Colonic mucosa (tissue), 4 donors: ENCODE measurements around the gene CNTN4. TPM values are rescaled to one million over a fixed set of nuclear protein-coding genes. Genes with fewer than 3 reads are reported as not detected.

Experiments used
- DNase-seq: peaks from one replicate; pipeline ENCODE4 v3.0.0-alpha.2; 2020
- H3K27ac ChIP-seq: fragments of 200-600 bp; one replicate; pipeline ENCODE4 v1.8.0; 2021
- H3K27me3 ChIP-seq: fragments of 200-600 bp; one replicate; pipeline ENCODE4 v1.8.0; 2021
- H3K36me3 ChIP-seq: fragments of 200-600 bp; one replicate; pipeline ENCODE4 v1.8.0; 2021
- H3K4me1 ChIP-seq: fragments of 200-600 bp; one replicate; pipeline ENCODE4 v1.8.0; 2021; ENCODE audit warnings: mild to moderate bottlenecking
- H3K4me3 ChIP-seq: fragments of 200-600 bp; one replicate; pipeline ENCODE4 v1.8.0; 2021
- H3K9ac ChIP-seq, 2 donors: one replicate each; pipeline ENCODE4 v1.7.0; 2013; ENCODE audit warnings: control low read depth in 2 of 2, low read depth in 2 of 2, low read length in 2 of 2
- H3K9me3 ChIP-seq: fragments of 200-600 bp; one replicate; pipeline ENCODE4 v1.8.0; 2021
- intact Hi-C: fragments of 100-400 bp; cut with DNase I; formaldehyde crosslinking; loops from one replicate; pipeline ENCODE4 v1.14.1; 2022
- total RNA-seq, 2 donors: library from RNA; stranded (reverse); fragmentation: NEBNext Ultra II Directional in 1 of 2; extraction: Animal tissue kit (Norgen Biotek cat#: 25700) in 1 of 2; gene quantifications; one replicate each; pipeline ENCODE4 v1.2.1, GENCODE V29; 2021
- TF ChIP-seq, protein P1 (sequence below): fragments of 200-600 bp; IDR thresholded peaks from one replicate; pipeline ENCODE4 v1.8.0; 2022; ENCODE audit warnings: antibody characterized with exemption, mild to moderate bottlenecking
- donor health status: healthy.
- donor health status: DM: no; HTN: no; CAD: no.
- donor health status: DM: no; HTN: no; CAD: no.

The CNTN4 gene
- total RNA-seq, 2 donors from 2014 or later = 8.2 to 19.1 TPM

DNA sequence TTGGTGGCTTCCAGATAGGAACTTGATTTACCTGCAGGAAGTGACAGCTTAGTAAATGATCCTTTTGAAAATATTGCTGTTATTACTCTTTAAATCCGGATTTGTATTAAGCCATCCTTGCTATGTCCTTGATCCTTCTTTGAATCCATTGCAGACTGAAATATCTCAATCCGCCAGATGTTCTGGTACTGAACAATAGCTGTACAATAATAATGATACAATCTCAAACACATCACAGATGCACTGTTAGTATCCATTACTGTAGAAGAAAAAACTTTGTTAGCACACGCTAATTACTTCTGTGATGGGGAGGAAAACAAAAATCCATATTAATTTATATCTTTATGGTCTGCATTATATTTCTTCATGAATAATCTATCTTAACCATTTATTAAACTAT, 202.3 kb downstream of the CNTN4 start:
- Histone ChIP-seq H3K36me3 (no peaks in the 10 kb centered on the region), H3K27me3 (no peaks in the 10 kb centered on the region), H3K9me3 (no peaks in the 10 kb centered on the region), H3K4me3 (no peak overlapping the region), H3K9ac (no peak overlapping the region), H3K27ac (no peak overlapping the region), H3K4me1 (no peaks in the 10 kb centered on the region)
- intact Hi-C loops = no loop called here
- DNase-seq = no peak
- TF ChIP-seq, protein P1, sequence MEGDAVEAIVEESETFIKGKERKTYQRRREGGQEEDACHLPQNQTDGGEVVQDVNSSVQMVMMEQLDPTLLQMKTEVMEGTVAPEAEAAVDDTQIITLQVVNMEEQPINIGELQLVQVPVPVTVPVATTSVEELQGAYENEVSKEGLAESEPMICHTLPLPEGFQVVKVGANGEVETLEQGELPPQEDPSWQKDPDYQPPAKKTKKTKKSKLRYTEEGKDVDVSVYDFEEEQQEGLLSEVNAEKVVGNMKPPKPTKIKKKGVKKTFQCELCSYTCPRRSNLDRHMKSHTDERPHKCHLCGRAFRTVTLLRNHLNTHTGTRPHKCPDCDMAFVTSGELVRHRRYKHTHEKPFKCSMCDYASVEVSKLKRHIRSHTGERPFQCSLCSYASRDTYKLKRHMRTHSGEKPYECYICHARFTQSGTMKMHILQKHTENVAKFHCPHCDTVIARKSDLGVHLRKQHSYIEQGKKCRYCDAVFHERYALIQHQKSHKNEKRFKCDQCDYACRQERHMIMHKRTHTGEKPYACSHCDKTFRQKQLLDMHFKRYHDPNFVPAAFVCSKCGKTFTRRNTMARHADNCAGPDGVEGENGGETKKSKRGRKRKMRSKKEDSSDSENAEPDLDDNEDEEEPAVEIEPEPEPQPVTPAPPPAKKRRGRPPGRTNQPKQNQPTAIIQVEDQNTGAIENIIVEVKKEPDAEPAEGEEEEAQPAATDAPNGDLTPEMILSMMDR = no peak

DNA sequence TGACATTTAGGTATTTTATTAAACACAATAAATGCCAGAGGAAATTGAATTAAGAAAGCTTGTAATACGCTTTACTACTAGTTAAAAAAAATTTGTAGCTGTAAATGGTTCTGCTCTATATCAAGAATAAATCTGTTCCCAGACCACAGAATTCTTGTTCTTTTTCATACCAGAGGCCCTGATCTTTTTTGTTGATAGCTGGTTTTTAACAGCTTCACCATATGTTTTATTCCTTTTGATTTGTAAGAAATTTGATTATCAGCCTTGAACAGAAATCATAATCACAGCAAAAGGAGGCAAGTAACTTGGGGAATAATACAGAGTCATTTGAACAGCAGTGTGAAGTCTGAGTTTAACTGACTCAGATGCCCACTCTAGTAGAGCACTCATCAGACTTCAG, 202.7 kb downstream of the CNTN4 start:
- intact Hi-C loops = no loop called here
- H3K9me3 ChIP-seq = no peaks in the 10 kb centered on the region
- no peaks in the 10 kb centered on the region for H3K27me3 ChIP-seq
- no peaks in the 10 kb centered on the region for H3K4me1 ChIP-seq
- H3K4me3 ChIP-seq = no peak overlapping the region
- no peak for DNase-seq
- no peak overlapping the region for H3K9ac ChIP-seq
- no peaks in the 10 kb centered on the region for H3K36me3 ChIP-seq
- TF ChIP-seq, protein P1 = no peak
- H3K27ac ChIP-seq = no peak overlapping the region

DNA sequence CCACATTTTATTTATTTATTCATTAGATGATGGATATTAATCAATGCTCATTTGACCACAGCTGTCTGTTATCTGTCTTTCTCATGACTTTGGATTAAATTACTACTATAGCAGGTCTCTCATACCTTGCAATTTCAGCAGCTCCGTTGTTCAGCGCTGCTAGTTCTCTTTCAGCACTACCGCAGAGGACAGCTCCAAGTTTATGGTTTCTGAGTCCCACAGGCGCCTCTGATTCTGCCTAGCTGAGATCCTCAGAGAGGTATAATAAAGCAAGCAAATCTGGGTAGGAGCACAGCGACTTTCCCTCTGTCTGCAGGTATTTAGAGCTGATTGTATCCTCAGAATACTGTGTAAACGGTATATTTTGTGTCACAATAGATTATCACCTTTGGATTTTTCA, 204.9 kb downstream of the CNTN4 start:
- Histone ChIP-seq H3K9ac (no peak overlapping the region), H3K36me3 (no peaks in the 10 kb centered on the region), H3K27ac (no peak overlapping the region), H3K4me1 (no peaks in the 10 kb centered on the region), H3K27me3 (no peaks in the 10 kb centered on the region), H3K4me3 (no peak overlapping the region), H3K9me3 (no peaks in the 10 kb centered on the region)
- DNase-seq = peak; percentile 34
- TF ChIP-seq, protein P1 = no peak
- intact Hi-C loops = no loop called here

- Histone ChIP-seq H3K27ac (no peak overlapping the region), H3K4me3 (no peak overlapping the region), H3K9me3 (no peaks in the 10 kb centered on the region), H3K4me1 (no peaks in the 10 kb centered on the region), H3K27me3 (no peaks in the 10 kb centered on the region), H3K36me3 (no peaks in the 10 kb centered on the region), H3K9ac (no peak overlapping the region)
- TF ChIP-seq, protein P1 = no peak
- no peak for DNase-seq
- intact Hi-C loops = no loop called here
These were observed 212.4 kb downstream of the CNTN4 start for GRCh38 chr3:2311022-2311421.

- intact Hi-C loops = no loop called here
- TF ChIP-seq, protein P1 = no peak
These were observed 218.9 kb downstream of the CNTN4 start for GRCh38 chr3:2317521-2317920.

DNA sequence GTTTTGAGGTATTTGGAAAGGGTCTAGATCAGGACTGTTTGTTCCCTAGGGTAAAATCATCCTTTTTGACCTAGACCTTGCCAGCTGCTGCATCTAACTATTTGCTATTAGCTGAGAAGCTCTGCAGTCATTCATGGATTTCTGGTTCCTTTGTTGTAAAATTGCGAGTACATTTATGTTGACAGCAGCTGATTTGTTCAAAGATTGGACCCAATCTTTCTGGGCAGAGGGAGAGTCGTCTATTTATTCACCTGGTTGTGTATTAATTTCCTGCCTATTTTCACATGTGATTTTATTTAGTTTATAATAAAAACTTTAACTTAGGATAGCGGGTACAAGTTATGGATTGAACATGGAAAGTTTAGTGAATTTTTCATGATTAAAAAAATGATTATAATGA, 236.3 kb downstream of the CNTN4 start:
- Histone ChIP-seq H3K9ac (no peak overlapping the region), H3K27ac (no peak overlapping the region), H3K27me3 (no peaks in the 10 kb centered on the region), H3K36me3 (no peaks in the 10 kb centered on the region), H3K4me3 (no peak overlapping the region), H3K9me3 (no peaks in the 10 kb centered on the region), H3K4me1 (no peaks in the 10 kb centered on the region)
- no peak for DNase-seq
- TF ChIP-seq, protein P1 = no peak
- intact Hi-C loops = no loop called here

More at GRCh38 chr3:2317521-2317920, 218.9 kb downstream of the CNTN4 start:
- H3K36me3 ChIP-seq = no peaks in the 10 kb centered on the region
- H3K4me1 ChIP-seq = no peaks in the 10 kb centered on the region
- no peaks in the 10 kb centered on the region for H3K27me3 ChIP-seq
- H3K27ac ChIP-seq = no peak overlapping the region
- H3K9me3 ChIP-seq = no peaks in the 10 kb centered on the region
- DNase-seq = no peak
- H3K9ac ChIP-seq = no peak overlapping the region
- H3K4me3 ChIP-seq = no peak overlapping the region
